GM12874 (cell line): Measurements from ENCODE around the gene TASP1.

Source experiments
- CTCF ChIP-seq: IDR thresholded peaks from 2 replicates; pipeline ENCODE4 v1.5.1; 2011; ENCODE audit warnings: low read depth, mild to moderate bottlenecking, control low read depth, low read length, moderate library complexity; ENCODE audit not compliant: insufficient read depth

TASP1 gene

GRCh38 chr20:13661070-13661685 is 22.4 kb upstream of the TASP1 start:
- no peak for TF ChIP-seq CTCF

GRCh38 chr20:13659288-13659687 is 20.6 kb upstream of the TASP1 start:
- no peak for TF ChIP-seq CTCF

GRCh38 chr20:13656721-13657368 is 18.1 kb upstream of the TASP1 start:
- no peak for TF ChIP-seq CTCF

- TF ChIP-seq CTCF = no peak
These were observed 15.8 kb upstream of the TASP1 start for GRCh38 chr20:13654463-13655023.

GRCh38 chr20:13650474-13650873 is 11.7 kb upstream of the TASP1 start:
- no peak for TF ChIP-seq CTCF

- TF ChIP-seq CTCF = no peak
These were observed 9.8 kb upstream of the TASP1 start for GRCh38 chr20:13648291-13649228.

GRCh38 chr20:13644010-13644409 is 5.3 kb upstream of the TASP1 start:
- no peak for TF ChIP-seq CTCF
